Peyer's patch (tissue), 4 donors: ENCODE results near the gene SMG9.

ENCODE experiments used
- CTCF ChIP-seq, 6 experiments: fragments of 450-650 bp in 4 of 6; fragments of 200-600 bp in 2 of 6; sonication (generic) in 1 of 6; IDR thresholded peaks; one replicate each; pipeline ENCODE4 v1.5.1; 2017 to 2019; ENCODE audit warnings: antibody characterized with exemption in 6 of 6, mild to moderate bottlenecking in 3 of 6, moderate library complexity in 1 of 6
- POLR2A ChIP-seq, 2 donors: fragments of 450-650 bp; IDR thresholded peaks; one replicate each; pipeline ENCODE4 v1.5.1; 2017; ENCODE audit warnings: antibody characterized with exemption in 2 of 2, mild to moderate bottlenecking in 2 of 2, moderate library complexity in 2 of 2

- TF ChIP-seq CTCF (IDR thresholded peaks at IDR 0.05) (no peak), POLR2A (IDR thresholded peaks at IDR 0.05) (no peak)
Measured at GRCh38 chr19:43749898-43750297, 4.9 kb downstream of the SMG9 start.
